Measurements from ENCODE around the gene MAP3K12. TPM values are rescaled to one million over a fixed set of nuclear protein-coding genes. Genes with fewer than 3 reads are reported as not detected.

The MAP3K12 gene
- polyA plus RNA-seq, 3 donors, result 1.7 to 31.4 (median 2.0) TPM

- Mint-ChIP-seq H3K27me3 (ENCODE audit: low read depth in 3 of 3) (no peaks in the 10 kb centered on the region), H3K36me3 (peaks cover 94 to 98% of the 10 kb centered on the region in 2 donors), H3K9me3 (no peaks in the 10 kb centered on the region), H3K4me1 (no peaks in the 10 kb centered on the region), H3K4me3 (no peak overlapping the region), H3K27ac (peak overlapping the region in 2 of 7 donors; percentile 7 to 18)
- Histone ChIP-seq H3K9ac (ENCODE audit: insufficient read depth, low read length, poor library complexity, severe bottlenecking) (no peak overlapping the region), H3K27me3 (ENCODE audit: control insufficient read depth in 2 of 2, insufficient read depth in 2 of 2, low read length in 2 of 2) (no peaks in the 10 kb centered on the region), H3K4me2 (replicated peaks; ENCODE audit: extremely low read depth, low read length, poor library complexity, severe bottlenecking) (no peak overlapping the region), H3K36me3 (replicated peaks in 1 of 2; ENCODE audit: control insufficient read depth in 1 of 2, insufficient read depth in 2 of 2, low read length in 2 of 2) (peaks cover 100% of the 10 kb centered on the region in 2 donors), H3K79me2 (ENCODE audit: insufficient read depth, low read length) (peaks cover 97% of the 10 kb centered on the region), H4K20me1 (ENCODE audit: insufficient read depth, low read length) (peaks cover 100% of the 10 kb centered on the region), H3K4me3 (replicated peaks in 1 of 3; ENCODE audit: low read depth in 2 of 3, low read length in 3 of 3) (no peak overlapping the region), H2AFZ (ENCODE audit: insufficient read depth, low read depth, low read length, poor library complexity, severe bottlenecking) (no peak overlapping the region), H3K27ac (ENCODE audit: low read depth in 1 of 2, low read length in 2 of 2) (no peak overlapping the region), H3K4me1 (ENCODE audit: control insufficient read depth in 1 of 2, insufficient read depth in 2 of 2, low read length in 2 of 2) (no peaks in the 10 kb centered on the region), H3K9me3 (replicated peaks in 1 of 2; ENCODE audit: control insufficient read depth in 1 of 2, insufficient read depth in 1 of 2, low read length in 2 of 2) (no peaks in the 10 kb centered on the region)
- no peak for TF ChIP-seq CTCF (IDR thresholded peaks at IDR 0.05)
- no CpG with 5 or more reads among the region's 3 CpGs for WGBS (ENCODE audit: insufficient coverage)
- no peak for DNase-seq
- intact Hi-C loops (cut with micrococcal nuclease), result no loop called here
Observed at GRCh38 chr12:53462935-53463334, 36.3 kb downstream of the MAP3K12 start.

- Mint-ChIP-seq H3K36me3 (peaks cover 87 to 96% of the 10 kb centered on the region in 2 donors), H3K27me3 (ENCODE audit: low read depth in 3 of 3) (no peaks in the 10 kb centered on the region), H3K9me3 (no peaks in the 10 kb centered on the region), H3K27ac (no peak overlapping the region), H3K4me3 (no peak overlapping the region), H3K4me1 (no peaks in the 10 kb centered on the region)
- Histone ChIP-seq H2AFZ (ENCODE audit: insufficient read depth, low read depth, low read length, poor library complexity, severe bottlenecking) (no peak overlapping the region), H3K36me3 (replicated peaks in 1 of 2; ENCODE audit: control insufficient read depth in 1 of 2, insufficient read depth in 2 of 2, low read length in 2 of 2) (peaks cover 100% of the 10 kb centered on the region in 2 donors), H3K27ac (ENCODE audit: low read depth in 1 of 2, low read length in 2 of 2) (no peak overlapping the region), H3K27me3 (ENCODE audit: control insufficient read depth in 2 of 2, insufficient read depth in 2 of 2, low read length in 2 of 2) (no peaks in the 10 kb centered on the region), H4K20me1 (ENCODE audit: insufficient read depth, low read length) (peaks cover 100% of the 10 kb centered on the region), H3K9me3 (replicated peaks in 1 of 2; ENCODE audit: control insufficient read depth in 1 of 2, insufficient read depth in 1 of 2, low read length in 2 of 2) (no peaks in the 10 kb centered on the region), H3K79me2 (ENCODE audit: insufficient read depth, low read length) (peaks cover 97% of the 10 kb centered on the region), H3K4me3 (replicated peaks in 1 of 3; ENCODE audit: low read depth in 2 of 3, low read length in 3 of 3) (no peak overlapping the region), H3K4me2 (replicated peaks; ENCODE audit: extremely low read depth, low read length, poor library complexity, severe bottlenecking) (no peak overlapping the region), H3K9ac (ENCODE audit: insufficient read depth, low read length, poor library complexity, severe bottlenecking) (no peak overlapping the region), H3K4me1 (ENCODE audit: control insufficient read depth in 1 of 2, insufficient read depth in 2 of 2, low read length in 2 of 2) (no peaks in the 10 kb centered on the region)
- intact Hi-C loops (cut with micrococcal nuclease), result no loop called here
- DNase-seq, result no peak
- TF ChIP-seq CTCF (IDR thresholded peaks at IDR 0.05), result no peak
- 100% methylated on average over 8 of the region's 8 CpGs for WGBS (ENCODE audit: insufficient coverage)
Observed at GRCh38 chr12:53461591-53461990, 37.7 kb downstream of the MAP3K12 start.
